K562 (cell line): Measurements from ENCODE around the gene CTSG.
"Not testable (repeated sequence)": the region's sequence is repeated elsewhere in the genome, so short reads cannot be mapped to it uniquely, and the experiment has no call there.

Source experiments
- ARID3A ChIP-seq: IDR thresholded peaks from 2 replicates; pipeline ENCODE4 v1.6.1; 2012; ENCODE audit warnings: low read depth, low read length, improper control_type of control experiment, borderline replicate concordance
- CTCF ChIP-seq, 3 experiments: IDR thresholded peaks in 2 of 3; conservative IDR thresholded peaks in 1 of 3; 2 replicates each; pipeline ENCODE4 v1.5.1; 2011 to 2012; ENCODE audit warnings: low read length in 3 of 3, mild to moderate bottlenecking in 3 of 3, control low read depth in 2 of 3, improper control_type of control experiment in 1 of 3, inconsistent platforms in 1 of 3, low read depth in 1 of 3, mixed read lengths in 1 of 3, moderate library complexity in 1 of 3; ENCODE audit not compliant: insufficient read depth in 2 of 3
- HDAC2 ChIP-seq: fragments of 450-650 bp; IDR thresholded peaks from 2 replicates; pipeline ENCODE4 v1.6.1; 2016; ENCODE audit warnings: mild to moderate bottlenecking
- JUND ChIP-seq, 2 experiments: IDR thresholded peaks; 2 replicates in 1 of 2; 3 replicates in 1 of 2; pipeline ENCODE4 v1.6.1; 2011; ENCODE audit warnings: borderline replicate concordance in 2 of 2, low read depth in 2 of 2, low read length in 2 of 2, improper control_type of control experiment in 1 of 2, missing biosample characterization in 1 of 2, missing genetic modification characterization in 1 of 2, missing genetic modification reagents in 1 of 2
- MXI1 ChIP-seq: IDR thresholded peaks from 2 replicates; pipeline ENCODE4 v1.6.1; 2011; ENCODE audit warnings: low read depth, mild to moderate bottlenecking, improper control_type of control experiment, low read length
- ZNF239 ChIP-seq: fragments of 250-450 bp; sonication (Bioruptor Pico); IDR thresholded peaks from 2 replicates; pipeline ENCODE4 v1.4.0; 2020; ENCODE audit warnings: mild to moderate bottlenecking
- ZNF311 ChIP-seq: fragments of 250-450 bp; sonication (Bioruptor Pico); IDR thresholded peaks from 2 replicates; pipeline ENCODE4 v1.4.0; 2020; ENCODE audit warnings: mild to moderate bottlenecking, moderate library complexity
- ZNF764 ChIP-seq: fragments of 250-450 bp; sonication (Bioruptor Pico); IDR thresholded peaks from 2 replicates; pipeline ENCODE4 v1.4.0; 2020; ENCODE audit warnings: low read depth, mild to moderate bottlenecking, moderate library complexity
- TF ChIP-seq, protein P1 (sequence below): sonication (generic); formaldehyde crosslinking; IDR thresholded peaks from 2 replicates; pipeline ENCODE4 v1.9.0; 2022; ENCODE audit warnings: mild to moderate bottlenecking, missing genetic modification reagents

GRCh38 chr14:24591004-24591403 is 15.0 kb upstream of the CTSG start:
- not testable (repeated sequence) for TF ChIP-seq ZNF764 (CRISPR knock-in tag); ARID3A; CTCF (IDR thresholded peaks at IDR 0.05 in 2 of 3, conservative IDR thresholded peaks at IDR 0.05 in 1 of 3; ENCODE audit: insufficient read depth in 2 of 3, low read depth in 1 of 3, low read length in 3 of 3); MXI1; ZNF239 (CRISPR knock-in tag); JUND (IDR thresholded peaks at IDR 0.05; ENCODE audit: borderline replicate concordance, low read depth, low read length); JUND (tag; IDR thresholded peaks at IDR 0.05; ENCODE audit: borderline replicate concordance, low read depth, low read length); HDAC2; ZNF311 (CRISPR knock-in tag)
- TF ChIP-seq, protein P1, sequence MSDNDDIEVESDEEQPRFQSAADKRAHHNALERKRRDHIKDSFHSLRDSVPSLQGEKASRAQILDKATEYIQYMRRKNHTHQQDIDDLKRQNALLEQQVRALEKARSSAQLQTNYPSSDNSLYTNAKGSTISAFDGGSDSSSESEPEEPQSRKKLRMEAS (CRISPR knock-in tag) = not testable (repeated sequence)
